ENCODE data around the gene DGCR2. TPM values are rescaled to one million over a fixed set of nuclear protein-coding genes. Genes with fewer than 3 reads are reported as not detected.

DGCR2 gene
- total and polyA plus RNA-seq, 4 donors, result 61.5 to 123 (median 94.6) TPM

DNA sequence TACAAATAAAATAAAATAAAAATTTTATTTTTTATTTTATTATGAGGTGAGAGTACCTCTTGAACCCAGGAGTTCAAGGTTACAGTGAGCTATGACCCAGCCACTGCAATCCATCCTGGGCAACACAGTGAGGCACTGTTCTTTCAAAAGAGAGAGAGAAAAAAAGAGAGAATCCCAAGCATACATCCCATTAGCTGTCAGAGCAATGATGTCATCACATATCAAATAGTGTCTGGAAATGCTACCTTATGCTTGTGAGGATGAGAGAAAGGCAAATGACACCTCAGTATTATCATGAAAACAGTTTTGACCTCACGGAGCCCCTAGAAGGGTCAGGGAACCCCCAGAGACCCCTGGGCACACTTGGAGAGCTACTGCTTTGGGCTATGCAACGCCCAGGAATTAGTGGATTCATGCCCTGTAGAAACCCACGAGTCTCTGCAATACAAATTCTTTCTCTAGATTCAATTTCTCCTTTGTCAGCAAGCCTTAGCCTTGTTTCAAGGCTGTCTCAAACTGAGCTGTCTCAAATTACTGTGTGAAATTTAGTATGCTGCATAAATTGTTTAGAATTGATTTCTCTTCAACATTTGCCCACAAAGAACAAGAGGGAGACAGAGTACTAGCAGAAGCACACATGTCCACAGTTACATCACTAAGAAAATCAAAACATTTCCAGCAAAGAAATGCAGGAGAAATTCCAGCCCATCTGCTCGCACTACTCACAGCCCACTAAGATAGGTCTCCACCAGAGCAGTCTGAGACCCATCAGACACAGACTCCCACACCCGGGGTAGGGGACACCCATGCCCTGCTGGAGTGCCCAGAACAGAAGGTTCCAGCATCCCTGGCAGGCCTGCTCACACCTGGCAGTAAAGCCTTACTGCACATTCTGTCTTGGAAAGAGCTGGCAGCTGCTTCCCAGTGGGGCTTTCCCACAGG lies 18.1 kb downstream of the DGCR2 start:
- Histone ChIP-seq H3K36me3 (ENCODE audit: control insufficient read depth, insufficient read depth, low read length) (peaks cover 7% of the 10 kb centered on the region), H3K4me3 (ENCODE audit: low read depth, low read length) (no peak overlapping the region), H3K27me3 (ENCODE audit: control insufficient read depth, insufficient read depth, low read length) (no peaks in the 10 kb centered on the region), H3K9me3 (ENCODE audit: control insufficient read depth, insufficient read depth, low read length) (no peaks in the 10 kb centered on the region), H3K27ac (ENCODE audit: low read depth, low read length) (peak overlapping the region; percentile 26), H3K4me1 (ENCODE audit: control insufficient read depth, insufficient read depth, low read length) (peaks cover 38% of the 10 kb centered on the region)
- 83% methylated on average over 2 of the region's 5 CpGs for WGBS (ENCODE audit: insufficient coverage)
- peak in 1 of 6 donors; percentile 57 for DNase-seq (ENCODE audit: low read depth in 4 of 6, low spot score in 6 of 6)

DNA sequence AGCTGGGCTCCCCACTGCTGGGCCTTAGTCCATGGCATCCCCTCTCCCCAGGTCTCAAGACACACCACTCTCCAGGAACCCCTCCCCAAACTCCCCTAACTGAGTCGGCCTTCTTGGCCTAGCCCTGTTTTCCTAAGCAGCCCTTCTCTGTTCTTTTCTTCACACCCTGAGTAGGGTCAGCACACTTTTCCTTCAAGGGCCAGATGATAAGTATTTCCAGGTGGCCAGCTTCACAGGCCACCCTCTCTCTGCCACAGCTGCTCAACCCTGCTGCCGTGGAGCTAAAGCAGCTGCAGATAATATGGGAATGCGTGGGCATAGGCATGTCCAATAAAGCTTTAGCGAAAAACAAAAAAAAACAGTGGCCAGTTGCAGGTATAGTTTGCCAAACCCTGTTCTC lies 24.1 kb downstream of the DGCR2 start:
- H3K9me3 ChIP-seq (ENCODE audit: control insufficient read depth, insufficient read depth, low read length), result no peaks in the 10 kb centered on the region
- H3K4me3 ChIP-seq (ENCODE audit: low read depth, low read length), result no peak overlapping the region

DNA sequence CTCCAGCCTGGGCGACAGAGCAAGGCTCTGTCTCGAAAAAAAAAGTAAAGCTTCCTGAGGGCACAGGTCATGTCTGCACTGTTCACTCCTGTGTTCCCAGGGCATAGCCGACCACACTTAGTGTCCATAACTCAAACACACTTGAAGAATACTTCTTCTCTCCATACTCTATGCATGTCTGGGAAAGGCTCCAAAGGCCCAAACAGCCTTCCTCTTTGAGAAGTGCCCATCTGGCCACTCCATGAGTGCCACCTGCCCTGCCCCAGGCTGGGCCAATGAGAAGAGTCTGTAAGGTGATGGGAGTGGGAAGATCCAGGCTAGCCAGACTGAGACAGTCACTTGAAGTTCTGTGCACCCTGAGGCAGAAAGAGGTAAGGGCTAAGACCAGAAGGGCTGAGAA lies 24.7 kb downstream of the DGCR2 start:
- DNase-seq (ENCODE audit: low read depth in 4 of 6, low spot score in 6 of 6), result no peak
- H3K4me3 ChIP-seq (ENCODE audit: low read depth, low read length), result no peak overlapping the region
- H3K36me3 ChIP-seq (ENCODE audit: control insufficient read depth, insufficient read depth, low read length), result peaks cover 4% of the 10 kb centered on the region
- H3K27ac ChIP-seq (ENCODE audit: low read depth, low read length), result no peak overlapping the region
- 78% methylated on average over 3 of the region's 3 CpGs for WGBS (ENCODE audit: insufficient coverage)
- H3K4me1 ChIP-seq (ENCODE audit: control insufficient read depth, insufficient read depth, low read length), result peaks cover 3% of the 10 kb centered on the region
- H3K9me3 ChIP-seq (ENCODE audit: control insufficient read depth, insufficient read depth, low read length), result no peaks in the 10 kb centered on the region
- H3K27me3 ChIP-seq (ENCODE audit: control insufficient read depth, insufficient read depth, low read length), result no peaks in the 10 kb centered on the region

More for the DNA sequence above, 24.1 kb downstream of the DGCR2 start:
- peaks cover 4% of the 10 kb centered on the region for H3K36me3 ChIP-seq (ENCODE audit: control insufficient read depth, insufficient read depth, low read length)
- 47% methylated on average over 2 of the region's 4 CpGs for WGBS (ENCODE audit: insufficient coverage)
- no peak overlapping the region for H3K27ac ChIP-seq (ENCODE audit: low read depth, low read length)
- H3K4me1 ChIP-seq (ENCODE audit: control insufficient read depth, insufficient read depth, low read length), result peaks cover 3% of the 10 kb centered on the region
- no peak for DNase-seq (ENCODE audit: low read depth in 4 of 6, low spot score in 6 of 6)
- H3K27me3 ChIP-seq (ENCODE audit: control insufficient read depth, insufficient read depth, low read length), result no peaks in the 10 kb centered on the region

DNA sequence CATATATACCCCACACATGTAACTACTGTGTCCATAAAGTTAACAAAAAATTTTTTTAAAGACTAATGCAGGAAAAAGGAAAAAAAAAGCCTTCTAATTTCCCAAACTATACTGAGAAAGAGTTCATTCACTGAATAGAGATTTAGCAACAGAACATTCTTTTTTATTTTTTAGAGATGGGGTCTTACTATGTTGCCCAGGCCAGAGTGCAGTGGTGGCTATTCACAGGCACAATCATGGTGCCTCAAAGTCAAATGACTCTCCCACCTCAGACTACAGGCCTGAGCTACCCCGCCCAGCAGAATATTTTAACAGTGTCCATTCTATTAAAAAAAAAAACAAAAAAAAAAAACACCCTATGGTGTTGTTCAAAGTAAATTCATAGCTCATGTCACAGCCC lies 25.7 kb downstream of the DGCR2 start:
- Histone ChIP-seq H3K4me3 (ENCODE audit: low read depth, low read length) (no peak overlapping the region), H3K27ac (ENCODE audit: low read depth, low read length) (no peak overlapping the region), H3K9me3 (ENCODE audit: control insufficient read depth, insufficient read depth, low read length) (no peaks in the 10 kb centered on the region), H3K27me3 (ENCODE audit: control insufficient read depth, insufficient read depth, low read length) (no peaks in the 10 kb centered on the region), H3K4me1 (ENCODE audit: control insufficient read depth, insufficient read depth, low read length) (peaks cover 3% of the 10 kb centered on the region), H3K36me3 (ENCODE audit: control insufficient read depth, insufficient read depth, low read length) (peaks cover 4% of the 10 kb centered on the region)
- DNase-seq (ENCODE audit: low read depth in 4 of 6, low spot score in 6 of 6), result no peak
- WGBS (ENCODE audit: insufficient coverage), result no CpG with 5 or more reads among the region's 1 CpG

DNA sequence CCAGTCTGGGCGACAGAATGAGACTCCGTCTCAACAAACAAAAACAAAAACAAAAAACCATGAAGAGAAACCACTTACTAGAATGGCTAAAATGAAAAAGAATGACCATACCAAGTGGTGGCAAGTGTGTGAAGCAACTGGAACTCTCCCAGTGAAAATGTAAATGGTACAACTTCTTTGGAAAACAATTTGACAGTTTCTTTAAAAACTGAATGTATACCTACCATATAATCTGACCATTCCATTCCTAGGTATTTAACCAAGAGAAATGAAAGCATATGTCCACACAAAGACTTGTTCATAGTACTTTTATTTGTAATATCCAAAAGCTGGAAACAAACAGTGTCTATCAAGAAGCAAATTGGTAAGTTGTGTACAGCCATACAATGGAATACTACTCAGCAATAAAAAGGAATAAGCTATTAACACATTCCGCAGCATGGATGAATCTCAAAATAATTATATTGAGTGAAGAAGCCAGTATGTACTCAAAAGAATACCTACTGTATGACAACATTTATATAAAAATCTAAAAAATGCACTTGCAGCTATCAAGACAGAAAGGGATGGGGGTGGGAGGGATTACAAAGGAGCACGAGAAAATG lies 27.7 kb downstream of the DGCR2 start:
- no peaks in the 10 kb centered on the region for H3K27me3 ChIP-seq (ENCODE audit: control insufficient read depth, insufficient read depth, low read length)
- H3K4me1 ChIP-seq (ENCODE audit: control insufficient read depth, insufficient read depth, low read length), result peaks cover 3% of the 10 kb centered on the region
- no peak overlapping the region for H3K4me3 ChIP-seq (ENCODE audit: low read depth, low read length)
- WGBS (ENCODE audit: insufficient coverage), result no CpG with 5 or more reads among the region's 4 CpGs
- H3K36me3 ChIP-seq (ENCODE audit: control insufficient read depth, insufficient read depth, low read length), result peaks cover 4% of the 10 kb centered on the region
- H3K27ac ChIP-seq (ENCODE audit: low read depth, low read length), result no peak overlapping the region
- no peak for DNase-seq (ENCODE audit: low read depth in 4 of 6, low spot score in 6 of 6)
- H3K9me3 ChIP-seq (ENCODE audit: control insufficient read depth, insufficient read depth, low read length), result no peaks in the 10 kb centered on the region

DNA sequence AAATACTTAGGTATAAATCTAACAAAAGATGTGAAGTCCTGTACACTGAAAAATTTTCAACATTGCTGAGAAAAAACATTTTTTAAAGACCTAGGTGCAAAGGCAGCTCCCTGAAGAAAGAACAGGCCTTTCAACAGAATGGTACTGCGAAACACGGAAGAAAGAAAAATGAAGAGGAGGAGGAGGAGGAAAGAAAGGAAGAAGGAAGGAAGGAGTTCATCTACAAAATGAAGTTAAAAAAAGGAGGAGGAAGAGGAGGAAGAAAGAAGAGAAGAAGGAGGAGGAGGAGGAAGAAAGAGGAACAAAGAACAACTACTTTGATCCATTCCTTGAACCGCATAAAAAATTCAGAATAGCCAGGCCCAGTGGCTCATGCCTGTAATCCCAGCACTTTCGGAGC lies 29.5 kb downstream of the DGCR2 start:
- Histone ChIP-seq H3K9me3 (ENCODE audit: control insufficient read depth, insufficient read depth, low read length) (no peaks in the 10 kb centered on the region), H3K27ac (ENCODE audit: low read depth, low read length) (no peak overlapping the region), H3K4me1 (ENCODE audit: control insufficient read depth, insufficient read depth, low read length) (peaks cover 3% of the 10 kb centered on the region), H3K27me3 (ENCODE audit: control insufficient read depth, insufficient read depth, low read length) (no peaks in the 10 kb centered on the region), H3K4me3 (ENCODE audit: low read depth, low read length) (no peak overlapping the region), H3K36me3 (ENCODE audit: control insufficient read depth, insufficient read depth, low read length) (peaks cover 10% of the 10 kb centered on the region)
- 95% methylated on average over 4 of the region's 4 CpGs for WGBS (ENCODE audit: insufficient coverage)
- no peak for DNase-seq (ENCODE audit: low read depth in 4 of 6, low spot score in 6 of 6)

DNA sequence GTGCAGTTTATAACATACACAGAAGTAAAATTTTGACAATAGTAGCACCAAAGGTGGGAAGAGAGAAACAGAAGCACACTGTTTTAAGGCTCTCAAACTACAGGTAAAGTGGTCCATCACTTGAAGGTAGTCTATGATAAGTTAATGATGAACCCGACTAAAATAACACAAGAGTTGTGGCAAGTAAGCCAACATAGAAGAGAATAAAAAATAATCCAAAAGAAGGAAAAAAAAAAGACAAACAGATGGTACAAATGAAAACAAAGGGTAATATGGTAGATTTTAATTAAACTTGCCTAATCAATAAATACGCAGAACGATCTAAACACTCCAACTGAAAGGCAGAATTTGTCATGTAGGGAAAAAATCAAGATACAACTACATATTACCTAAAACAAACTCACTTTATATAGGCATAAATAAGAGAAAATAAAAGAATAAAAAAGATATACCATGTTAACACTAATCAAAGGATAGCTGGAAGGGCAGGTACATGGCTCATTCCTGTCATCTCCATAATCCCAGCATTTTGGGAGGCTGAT lies 31.6 kb downstream of the DGCR2 start:
- H3K4me1 ChIP-seq (ENCODE audit: control insufficient read depth, insufficient read depth, low read length), result peaks cover 4% of the 10 kb centered on the region
- no peak overlapping the region for H3K4me3 ChIP-seq (ENCODE audit: low read depth, low read length)
- H3K9me3 ChIP-seq (ENCODE audit: control insufficient read depth, insufficient read depth, low read length), result no peaks in the 10 kb centered on the region
- peaks cover 20% of the 10 kb centered on the region for H3K36me3 ChIP-seq (ENCODE audit: control insufficient read depth, insufficient read depth, low read length)
- DNase-seq (ENCODE audit: low read depth in 4 of 6, low spot score in 6 of 6), result no peak
- no peaks in the 10 kb centered on the region for H3K27me3 ChIP-seq (ENCODE audit: control insufficient read depth, insufficient read depth, low read length)
- no CpG with 5 or more reads among the region's 3 CpGs for WGBS (ENCODE audit: insufficient coverage)
- no peak overlapping the region for H3K27ac ChIP-seq (ENCODE audit: low read depth, low read length)

DNA sequence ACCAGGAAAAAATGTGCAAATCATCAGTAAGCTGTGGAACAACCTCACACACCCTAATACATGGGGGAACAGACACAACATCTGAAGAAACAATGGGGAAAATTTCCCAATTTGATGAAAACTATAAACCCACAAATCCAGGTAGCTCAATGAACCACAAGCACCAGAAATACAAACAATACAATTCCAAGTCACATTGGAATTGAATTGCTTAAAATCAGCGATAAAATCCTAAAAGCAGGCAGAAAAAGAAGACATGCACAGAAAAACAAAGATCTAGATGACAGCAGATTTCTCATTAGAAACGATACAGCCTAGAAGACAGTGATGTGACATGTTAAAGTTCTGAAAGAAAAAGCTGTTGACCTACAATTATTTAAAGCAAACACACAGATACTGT lies 32.0 kb downstream of the DGCR2 start:
- no peak for DNase-seq (ENCODE audit: low read depth in 4 of 6, low spot score in 6 of 6)
- no peak overlapping the region for H3K27ac ChIP-seq (ENCODE audit: low read depth, low read length)
- peaks cover 23% of the 10 kb centered on the region for H3K36me3 ChIP-seq (ENCODE audit: control insufficient read depth, insufficient read depth, low read length)
- H3K9me3 ChIP-seq (ENCODE audit: control insufficient read depth, insufficient read depth, low read length), result no peaks in the 10 kb centered on the region
- peaks cover 8% of the 10 kb centered on the region for H3K4me1 ChIP-seq (ENCODE audit: control insufficient read depth, insufficient read depth, low read length)
- no peak overlapping the region for H3K4me3 ChIP-seq (ENCODE audit: low read depth, low read length)
- H3K27me3 ChIP-seq (ENCODE audit: control insufficient read depth, insufficient read depth, low read length), result no peaks in the 10 kb centered on the region
- WGBS (ENCODE audit: insufficient coverage), result no CpG with 5 or more reads among the region's 2 CpGs

DNA sequence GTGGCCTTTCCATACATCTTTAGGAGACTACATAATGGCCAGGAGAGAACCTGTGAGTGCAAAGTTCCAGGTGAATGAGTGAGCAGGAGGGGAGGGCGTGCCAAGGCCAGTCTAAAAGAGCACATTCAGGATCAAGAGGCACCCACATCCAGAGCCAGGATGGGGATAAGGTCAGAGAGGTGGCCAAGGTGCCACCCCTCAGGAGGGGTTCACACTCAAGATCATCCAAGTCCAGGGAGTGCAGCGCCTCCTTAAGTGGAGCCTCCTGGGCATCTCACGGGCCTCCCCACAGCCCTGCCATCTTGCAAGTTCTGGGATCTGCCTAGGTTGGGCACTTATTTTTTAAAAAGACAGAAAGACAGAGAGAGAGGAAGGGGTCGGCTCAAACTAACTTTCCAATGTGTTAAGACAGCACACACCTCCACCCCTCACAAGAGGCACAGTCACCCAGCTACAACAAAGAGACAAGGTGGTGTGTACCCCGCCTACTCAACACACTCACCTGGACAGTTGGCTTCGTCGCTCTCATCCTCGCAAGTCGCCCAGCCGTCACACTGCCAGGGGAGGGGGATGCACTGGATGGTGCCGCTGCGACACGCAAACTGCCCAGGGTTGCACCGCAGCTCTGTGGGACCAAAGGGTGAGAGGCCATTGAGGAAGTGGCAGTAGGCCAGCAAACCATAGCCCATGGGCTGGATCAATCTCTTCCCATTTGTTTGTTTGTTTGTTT lies 33.2 kb downstream of the DGCR2 start:
- Histone ChIP-seq H3K4me1 (ENCODE audit: control insufficient read depth, insufficient read depth, low read length) (peaks cover 8% of the 10 kb centered on the region), H3K36me3 (ENCODE audit: control insufficient read depth, insufficient read depth, low read length) (peaks cover 26% of the 10 kb centered on the region), H3K27me3 (ENCODE audit: control insufficient read depth, insufficient read depth, low read length) (no peaks in the 10 kb centered on the region), H3K9me3 (ENCODE audit: control insufficient read depth, insufficient read depth, low read length) (no peaks in the 10 kb centered on the region), H3K27ac (ENCODE audit: low read depth, low read length) (no peak overlapping the region), H3K4me3 (ENCODE audit: low read depth, low read length) (no peak overlapping the region)
- no peak for DNase-seq (ENCODE audit: low read depth in 4 of 6, low spot score in 6 of 6)
- 97% methylated on average over 12 of the region's 14 CpGs for WGBS (ENCODE audit: insufficient coverage)
